Suppressor macrophage treated with lipopolysaccharide for 4 hours (primary cell): ENCODE data around the gene GNAI3.
A peak's percentile ranks its signal among the peaks of the same experiment; 100 is the strongest.

Experiments used
- DNase-seq: peaks from one replicate; pipeline ENCODE4 v3.0.0-alpha.2; 2020

GNAI3 gene

GRCh38 chr1:109625176-109625575 is 76.8 kb downstream of the GNAI3 start:
- DNase-seq = no peak

DNA sequence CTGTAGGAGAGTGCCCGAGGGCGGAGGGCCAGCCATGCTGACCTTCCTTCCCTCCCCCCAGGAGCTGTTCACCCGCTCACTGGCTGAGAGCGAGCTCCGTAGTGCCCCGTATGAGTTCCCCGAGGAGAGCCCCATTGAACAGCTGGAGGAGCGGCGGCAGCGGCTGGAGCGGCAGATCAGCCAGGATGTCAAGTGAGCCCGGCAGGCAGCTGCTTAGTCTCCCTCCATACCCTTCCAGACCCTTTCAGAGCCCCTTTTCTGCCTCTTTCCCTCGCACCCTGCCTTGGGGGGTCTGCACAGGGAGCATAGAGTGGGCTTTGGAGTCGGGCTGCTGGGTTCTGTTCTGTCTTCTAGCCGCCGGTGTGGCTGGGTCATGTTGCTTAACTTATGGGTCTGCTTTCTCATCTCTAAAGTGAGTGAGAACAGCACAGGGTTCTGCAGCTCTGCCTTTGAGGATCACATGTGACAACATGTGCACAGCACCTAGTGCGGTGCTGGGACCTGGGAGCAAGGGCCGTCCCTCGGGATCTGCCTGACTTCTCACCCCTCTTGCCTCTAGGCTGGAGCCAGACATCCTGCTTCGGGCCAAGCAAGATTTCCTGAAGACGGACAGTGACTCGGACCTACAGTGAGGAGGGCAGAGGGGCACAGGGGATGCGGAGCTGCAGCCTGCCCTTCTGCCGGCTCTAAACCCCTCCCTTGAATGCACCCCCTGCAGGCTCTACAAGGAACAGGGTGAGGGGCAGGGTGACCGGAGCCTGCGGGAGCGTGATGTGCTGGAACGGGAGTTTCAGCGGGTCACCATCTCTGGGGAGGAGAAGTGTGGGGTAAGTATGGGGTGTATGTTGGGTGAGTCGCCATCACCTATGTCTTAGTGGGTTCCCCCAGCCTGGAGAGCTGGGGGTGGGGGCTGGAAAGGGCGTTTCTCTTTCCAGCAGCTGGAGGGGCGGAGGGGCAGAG is 77.5 kb downstream of the GNAI3 start:
- no peak for DNase-seq

DNA sequence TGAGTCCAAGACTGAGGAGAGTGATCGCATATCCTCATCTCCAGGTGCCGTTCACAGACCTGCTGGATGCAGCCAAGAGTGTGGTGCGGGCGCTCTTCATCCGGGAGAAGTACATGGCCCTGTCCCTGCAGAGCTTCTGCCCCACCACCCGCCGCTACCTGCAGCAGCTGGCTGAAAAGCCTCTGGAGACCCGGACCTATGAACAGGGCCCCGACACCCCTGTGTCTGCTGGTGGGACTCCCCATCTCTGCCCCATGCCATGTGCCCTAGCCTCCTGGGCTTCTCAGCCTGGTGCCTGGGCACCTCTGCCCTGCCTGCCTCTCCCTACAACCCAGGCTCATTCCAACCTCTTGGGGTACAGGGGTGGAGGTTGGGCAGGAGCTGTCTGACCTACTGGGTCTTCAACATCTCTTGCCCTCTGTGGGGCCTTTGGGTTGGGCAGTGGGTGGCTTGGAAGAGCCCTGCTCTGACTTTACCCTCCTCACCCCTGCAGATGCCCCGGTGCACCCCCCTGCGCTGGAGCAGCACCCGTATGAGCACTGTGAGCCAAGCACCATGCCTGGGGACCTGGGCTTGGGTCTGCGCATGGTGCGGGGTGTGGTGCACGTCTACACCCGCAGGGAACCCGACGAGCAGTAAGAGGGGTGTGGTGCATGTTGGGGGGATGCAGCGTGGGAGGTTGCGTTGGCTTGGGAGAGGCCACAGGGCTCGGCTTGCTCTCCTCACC is 78.4 kb downstream of the GNAI3 start:
- no peak for DNase-seq

GRCh38 chr1:109627692-109628399 is 79.4 kb downstream of the GNAI3 start:
- no peak for DNase-seq

DNA sequence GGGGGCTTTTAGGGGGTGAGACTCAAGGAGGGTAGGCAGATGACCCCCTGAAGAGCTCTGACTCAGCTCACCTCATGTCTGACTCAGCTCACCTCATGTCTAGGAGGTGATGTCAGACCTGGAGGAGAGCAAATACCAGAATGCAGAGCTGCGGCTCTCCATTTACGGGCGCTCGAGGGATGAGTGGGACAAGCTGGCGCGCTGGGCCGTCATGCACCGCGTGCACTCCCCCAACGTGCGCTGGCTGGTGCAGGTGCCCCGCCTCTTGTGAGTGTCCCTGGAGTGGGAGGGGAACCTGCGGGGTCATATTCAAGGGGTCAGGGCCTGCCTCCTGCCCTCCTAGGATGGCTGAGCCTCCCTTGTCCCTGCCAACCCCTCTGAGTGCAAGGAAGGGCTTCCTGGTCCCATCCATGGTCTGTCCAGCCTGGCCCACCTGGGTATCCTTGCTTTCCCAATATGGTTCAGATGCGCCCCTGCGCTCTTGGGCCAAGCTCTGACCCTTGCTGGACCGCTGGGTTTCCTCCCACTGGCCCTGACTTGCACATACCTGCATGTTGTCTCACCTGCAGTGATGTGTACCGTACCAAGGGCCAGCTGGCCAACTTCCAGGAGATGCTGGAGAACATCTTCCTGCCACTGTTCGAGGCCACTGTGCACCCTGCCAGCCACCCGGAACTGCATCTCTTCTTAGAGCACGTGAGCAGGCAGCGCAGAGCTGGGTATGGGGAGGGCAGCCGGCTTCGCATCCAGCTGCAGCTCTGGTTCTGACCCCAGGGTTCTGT is 80.3 kb downstream of the GNAI3 start:
- no peak for DNase-seq

- no peak for DNase-seq
These were observed 81.1 kb downstream of the GNAI3 start for GRCh38 chr1:109629372-109630030.

DNA sequence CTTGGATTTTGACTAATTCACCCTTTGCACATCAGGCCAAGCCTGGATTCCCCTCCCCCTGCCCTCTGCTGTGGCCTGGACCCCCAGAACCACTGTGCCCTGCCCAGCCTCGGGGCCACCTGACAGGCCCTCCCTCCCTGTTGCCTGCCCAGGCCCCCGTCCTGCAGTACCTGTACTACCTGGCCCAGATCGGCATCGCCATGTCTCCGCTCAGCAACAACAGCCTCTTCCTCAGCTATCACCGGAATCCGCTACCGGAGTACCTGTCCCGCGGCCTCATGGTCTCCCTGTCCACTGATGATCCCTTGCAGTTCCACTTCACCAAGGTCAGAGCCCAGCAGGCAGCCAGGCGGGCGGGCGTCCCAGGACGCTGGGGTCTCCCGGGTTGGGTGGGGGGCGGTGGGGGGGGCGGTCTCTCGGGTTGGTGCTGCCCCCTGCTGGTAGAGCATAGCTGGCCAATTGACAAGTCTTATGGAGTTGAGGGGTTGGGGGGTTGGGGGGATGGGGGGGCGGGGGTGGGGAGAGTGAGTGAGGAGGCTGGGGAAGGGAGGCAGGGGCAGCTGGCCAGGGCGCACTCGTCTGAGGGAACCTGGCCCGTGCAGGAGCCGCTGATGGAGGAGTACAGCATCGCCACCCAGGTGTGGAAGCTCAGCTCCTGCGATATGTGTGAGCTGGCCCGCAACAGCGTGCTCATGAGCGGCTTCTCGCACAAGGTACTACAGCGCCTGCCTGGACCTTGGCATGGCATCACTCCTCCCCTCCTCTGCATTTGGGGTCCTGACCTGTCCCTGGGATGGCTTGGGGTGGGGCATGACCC is 81.9 kb downstream of the GNAI3 start:
- DNase-seq = no peak

DNA sequence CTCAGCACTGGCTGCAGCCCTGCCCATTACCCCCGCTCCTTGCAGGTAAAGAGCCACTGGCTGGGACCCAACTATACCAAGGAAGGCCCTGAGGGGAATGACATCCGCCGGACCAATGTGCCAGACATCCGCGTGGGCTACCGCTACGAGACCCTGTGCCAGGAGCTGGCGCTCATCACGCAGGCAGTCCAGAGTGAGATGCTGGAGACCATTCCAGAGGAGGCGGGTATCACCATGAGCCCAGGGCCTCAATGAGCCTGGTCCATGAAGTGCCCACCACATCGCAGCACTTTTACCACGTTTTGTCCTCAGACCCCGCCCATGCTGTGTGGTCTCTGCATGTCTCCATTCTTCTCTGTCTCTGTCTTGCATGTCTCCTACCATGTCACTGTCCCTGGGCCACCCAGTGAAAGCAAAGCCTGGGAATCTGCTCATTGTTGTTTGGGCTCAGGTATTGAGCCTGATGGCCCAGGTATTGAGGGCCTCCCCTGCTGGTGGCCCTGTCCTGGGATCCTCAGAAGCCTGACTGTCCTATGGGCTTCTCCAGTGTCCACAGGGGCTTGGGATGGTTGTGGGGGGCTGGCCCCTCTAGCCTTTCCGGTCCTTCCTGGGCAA is 82.6 kb downstream of the GNAI3 start:
- no peak for DNase-seq

DNA sequence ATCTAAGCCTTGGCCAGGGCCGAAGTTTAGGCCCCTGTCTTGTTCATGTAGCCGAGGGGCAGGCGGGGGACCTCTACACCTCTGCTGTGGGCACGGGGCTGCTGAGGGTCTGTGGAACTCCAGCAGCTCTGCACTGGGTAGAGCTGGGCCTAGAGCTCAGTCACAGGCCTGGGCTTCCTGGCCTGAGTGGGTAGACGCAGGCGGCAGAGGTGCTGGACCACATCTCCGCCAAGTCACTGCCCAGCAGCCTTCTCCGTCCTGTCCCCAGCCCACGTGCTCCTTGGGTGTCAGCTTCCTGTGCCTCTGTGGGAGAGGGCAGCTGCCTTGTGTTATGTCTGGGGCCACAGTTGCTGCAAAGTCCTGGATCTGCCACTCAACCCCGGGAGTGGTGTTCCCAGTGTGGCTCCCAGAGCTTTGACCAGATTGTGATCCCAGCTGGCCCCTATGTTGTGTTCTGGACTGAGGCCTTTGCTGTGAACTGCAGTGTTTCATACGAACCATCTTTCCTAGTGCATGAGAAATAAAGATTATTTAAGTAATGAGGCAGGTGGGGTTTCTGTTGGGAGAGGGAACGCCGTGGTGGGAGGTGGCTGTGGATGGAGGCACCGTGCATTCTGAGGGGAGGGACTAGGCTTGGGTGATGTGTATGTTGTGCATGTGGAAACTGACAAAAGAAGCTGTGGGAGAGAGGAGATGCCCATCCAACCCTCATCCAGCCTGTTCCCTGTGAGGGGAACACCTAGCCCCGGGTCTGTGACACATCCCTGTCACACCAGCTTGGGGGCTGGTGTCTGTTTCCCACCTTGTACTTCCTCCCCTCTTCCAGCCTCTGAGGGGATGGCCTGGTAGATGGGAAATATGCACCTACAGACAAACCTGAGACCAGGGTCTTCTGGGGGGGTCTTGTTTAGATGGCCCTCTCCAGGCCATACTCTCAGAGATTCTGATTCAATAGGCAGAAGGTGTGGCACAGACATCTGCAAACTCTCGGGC is 83.4 kb downstream of the GNAI3 start:
- DNase-seq = no peak

DNA sequence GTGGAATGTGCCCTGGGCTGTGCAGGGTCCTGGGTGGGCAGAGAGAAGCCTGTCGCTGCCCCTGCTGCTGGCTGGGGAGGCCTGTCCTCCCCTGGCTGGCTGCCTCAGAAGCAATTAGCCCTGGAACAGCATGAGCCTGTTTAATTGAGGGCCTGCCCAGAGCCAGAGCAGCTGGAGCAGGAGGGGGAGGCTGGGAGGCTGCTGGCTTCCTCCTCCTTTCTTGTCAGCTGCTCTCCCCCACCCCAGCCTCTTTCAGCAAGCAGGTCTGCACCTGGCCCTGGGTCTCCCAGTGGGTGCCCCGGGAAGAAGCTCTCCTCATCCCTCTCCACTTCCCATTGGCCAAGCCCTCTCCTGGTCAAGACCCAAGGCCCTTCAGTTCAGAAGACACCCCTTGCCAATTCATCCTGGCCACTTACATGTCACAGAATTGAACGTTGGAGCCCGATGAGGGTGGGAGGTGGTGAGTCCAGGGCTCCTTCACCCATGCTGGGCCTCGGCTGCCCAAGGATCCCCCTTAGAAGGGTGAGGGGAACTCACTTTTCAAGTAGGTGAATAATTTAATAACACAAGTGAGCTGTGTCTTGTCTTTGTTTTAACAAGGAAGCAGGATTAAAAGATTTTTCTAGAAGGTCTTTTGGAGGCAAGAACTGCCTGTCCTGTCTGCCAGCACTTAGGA is 84.4 kb downstream of the GNAI3 start:
- no peak for DNase-seq

- DNase-seq = peak; percentile 67
These were observed 85.9 kb downstream of the GNAI3 start for GRCh38 chr1:109634292-109634691.

GRCh38 chr1:109634771-109635750 is 86.6 kb downstream of the GNAI3 start:
- DNase-seq = no peak

DNA sequence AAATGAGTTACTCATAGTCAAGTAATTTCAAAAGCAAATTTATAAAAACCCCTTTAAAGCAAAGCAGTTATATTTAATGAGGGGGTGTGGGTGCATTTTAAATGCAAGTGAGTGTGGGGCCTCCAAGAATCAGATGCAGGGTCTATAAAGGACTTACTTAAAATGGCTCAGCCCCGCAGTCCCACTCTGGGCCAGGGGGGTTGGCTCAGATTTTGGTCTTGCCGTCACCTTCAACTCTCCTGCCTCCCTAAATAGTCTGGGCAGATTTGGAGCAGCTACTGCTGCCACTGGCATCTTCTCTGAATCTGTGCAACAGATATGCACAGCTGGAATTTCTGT is 87.4 kb downstream of the GNAI3 start:
- DNase-seq = no peak

DNA sequence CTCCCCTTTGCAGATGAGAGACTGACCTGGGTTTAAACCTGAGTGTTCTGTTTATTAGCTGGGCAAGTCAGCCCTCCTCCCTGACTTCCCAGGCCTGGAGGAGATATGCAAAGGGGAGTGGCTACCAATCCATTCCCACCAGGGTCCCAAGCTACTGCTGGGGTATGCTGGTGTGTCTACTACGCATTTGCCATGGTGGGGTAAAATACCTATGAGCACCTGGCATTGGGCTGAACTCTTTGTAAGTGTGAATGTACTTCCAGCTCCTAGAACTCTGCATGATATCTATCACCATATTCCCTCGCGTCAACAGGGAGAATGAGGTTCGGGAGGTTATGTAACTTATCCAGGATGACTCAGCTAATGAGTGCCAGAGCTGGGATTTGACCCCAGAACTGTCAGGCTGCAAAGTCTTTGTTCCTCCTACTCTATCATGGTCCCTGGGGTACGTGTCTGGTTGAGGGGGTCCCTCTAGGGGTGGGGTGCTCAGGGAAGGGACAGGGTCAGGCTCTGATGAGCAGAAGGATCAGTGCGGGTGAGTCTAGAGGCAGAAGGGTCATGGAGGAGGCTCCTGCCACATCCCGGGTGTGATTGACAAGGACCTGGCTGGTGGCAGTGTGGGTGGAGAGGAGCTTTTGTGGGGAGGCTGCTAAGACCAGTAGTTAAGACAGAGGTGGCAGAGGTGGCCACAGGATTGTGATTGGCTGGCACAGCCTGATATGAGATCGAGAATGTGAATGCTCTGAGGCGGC is 88.0 kb downstream of the GNAI3 start:
- DNase-seq = no peak

GRCh38 chr1:109637446-109637845 is 89.0 kb downstream of the GNAI3 start:
- DNase-seq = no peak

DNA sequence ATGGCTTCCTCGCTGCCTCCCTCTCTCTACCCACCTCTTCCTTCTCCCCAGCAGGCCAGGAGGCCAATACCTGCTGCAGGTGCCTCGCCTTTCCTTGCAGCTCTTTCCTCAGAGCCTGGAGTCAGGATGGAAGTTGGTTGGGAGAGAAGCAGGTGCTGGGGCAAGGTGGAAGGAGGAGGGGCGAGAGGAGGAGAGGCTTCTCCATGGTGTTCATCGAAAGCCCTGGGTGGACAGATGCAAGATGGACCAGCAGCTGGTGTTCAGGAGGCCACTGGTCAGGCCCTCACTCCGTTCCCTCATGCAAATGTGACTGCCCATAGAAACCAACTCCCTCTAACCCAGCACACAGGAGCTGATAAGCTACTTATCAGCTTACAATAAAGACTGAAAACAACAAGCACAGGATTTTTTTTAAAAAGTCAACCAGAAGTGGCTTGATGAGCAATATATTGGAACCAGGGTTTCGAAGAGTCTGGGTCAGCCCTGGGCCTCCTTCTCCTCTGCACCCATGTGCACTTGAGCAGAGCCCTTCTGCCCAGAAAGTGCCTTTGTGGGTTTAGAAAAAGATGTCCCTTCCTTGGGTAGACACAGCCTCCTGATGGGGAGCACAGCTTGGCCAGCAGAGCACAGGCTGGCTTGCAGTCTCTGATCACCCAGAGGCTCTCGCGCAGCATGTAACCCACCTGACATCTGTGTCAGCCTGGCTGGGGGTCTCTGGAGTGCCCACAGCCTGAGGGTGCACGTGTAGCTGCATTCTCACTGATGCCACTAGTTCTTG is 90.8 kb downstream of the GNAI3 start:
- DNase-seq = no peak
